ENCODE results near the gene ANKS1B.
A peak's percentile ranks its signal among the peaks of the same experiment; 100 is the strongest.
"Not testable (repeated sequence)": the region's sequence is repeated elsewhere in the genome, so short reads cannot be mapped to it uniquely, and the experiment has no call there.

The ANKS1B gene

DNA sequence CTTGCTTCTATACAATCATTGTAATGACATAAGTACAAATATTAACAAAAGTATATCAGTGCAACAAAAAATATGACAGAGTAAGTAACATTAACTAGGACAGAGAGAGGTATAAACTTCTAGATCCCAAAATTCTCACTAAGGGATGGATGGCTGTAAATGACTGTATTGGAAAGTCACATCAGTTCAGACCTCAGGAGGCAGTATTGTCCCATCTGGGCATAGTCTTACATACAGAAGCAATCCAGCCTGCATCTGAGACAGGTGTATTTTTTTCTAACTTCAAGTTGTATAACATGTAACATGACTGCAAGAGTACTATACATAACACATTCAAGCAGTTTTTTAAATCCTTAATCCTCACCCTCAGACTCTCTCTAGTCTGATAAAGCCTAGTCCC is 238.2 kb downstream of the ANKS1B start:
- DNase-seq: peak; percentile 38

DNA sequence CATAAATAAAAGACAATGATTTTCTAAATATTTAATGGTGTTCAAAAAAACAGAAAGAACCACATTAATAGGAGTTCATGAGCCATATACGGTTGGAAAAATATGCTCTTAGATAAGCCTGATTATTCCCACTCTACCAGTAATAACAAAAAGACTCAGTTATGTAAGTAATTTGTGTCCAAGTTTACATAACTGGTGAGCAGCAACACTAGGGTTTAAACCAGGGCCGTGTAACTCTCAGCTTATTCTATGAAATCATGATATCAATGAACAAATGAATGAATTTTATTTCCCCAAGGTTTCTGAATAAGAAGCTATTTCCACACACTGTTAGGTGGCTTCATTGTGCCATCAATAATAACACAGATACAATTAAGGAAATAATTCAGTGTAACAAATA is 238.8 kb downstream of the ANKS1B start:
- DNase-seq: no peak

DNA sequence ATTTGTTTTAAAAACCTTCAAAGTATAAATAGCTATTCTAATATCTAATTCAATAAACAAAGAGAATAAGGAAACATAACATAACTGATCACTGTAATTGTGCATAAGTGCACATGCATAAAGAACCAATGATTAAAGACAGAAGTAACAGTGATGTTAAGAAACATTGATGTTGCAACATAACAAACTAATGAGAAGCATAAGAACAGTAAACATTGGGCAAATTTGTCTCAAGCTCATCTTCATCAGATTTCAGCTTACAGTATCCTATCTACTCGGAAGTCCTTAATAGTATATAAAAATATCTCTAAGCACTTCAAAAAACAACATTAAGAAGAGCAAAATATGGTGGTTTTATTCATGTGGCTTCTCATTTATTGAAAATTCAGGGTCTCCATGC is 239.6 kb downstream of the ANKS1B start:
- DNase-seq: no peak

DNA sequence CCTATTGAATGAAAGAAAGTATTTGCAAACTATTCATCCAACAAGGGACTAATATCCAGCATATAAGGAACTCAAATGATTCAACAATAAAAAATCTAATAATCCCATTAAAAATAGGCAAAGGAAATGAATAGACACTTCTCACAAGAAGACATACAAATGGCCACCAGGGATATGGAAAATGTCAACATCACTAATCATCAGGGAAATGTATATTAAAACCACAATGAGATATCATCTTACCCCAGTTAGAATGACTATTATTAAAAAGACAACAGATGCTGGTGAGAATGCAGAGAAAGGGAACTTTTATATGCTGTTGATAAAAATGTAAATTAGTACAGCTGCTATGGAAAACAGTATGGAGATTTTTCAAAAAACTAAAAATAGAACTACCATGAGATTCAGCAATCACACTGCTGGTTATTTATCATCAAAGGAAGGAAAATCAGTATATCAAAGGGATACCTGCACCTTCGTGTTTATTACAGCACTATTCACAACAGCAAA is 247.9 kb downstream of the ANKS1B start:
- no peak for DNase-seq

DNA sequence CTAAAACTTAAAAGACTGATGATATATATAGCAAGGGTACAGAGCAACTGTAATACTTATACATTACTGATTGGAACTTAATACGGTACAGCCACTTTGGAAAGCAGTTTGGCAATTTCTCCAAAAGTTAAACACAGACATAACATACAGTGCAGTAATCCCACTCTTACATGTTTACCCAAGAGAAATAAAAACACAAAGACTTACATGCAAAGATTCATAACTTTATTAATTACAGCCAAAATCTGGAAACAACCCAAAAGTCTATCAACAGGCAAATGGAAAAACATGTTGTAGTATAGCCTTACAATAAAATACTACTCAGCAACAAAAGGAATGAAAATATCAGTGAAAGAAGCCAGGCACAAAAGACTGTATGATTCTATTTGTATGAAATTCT is 252.6 kb downstream of the ANKS1B start:
- no peak for DNase-seq

DNA sequence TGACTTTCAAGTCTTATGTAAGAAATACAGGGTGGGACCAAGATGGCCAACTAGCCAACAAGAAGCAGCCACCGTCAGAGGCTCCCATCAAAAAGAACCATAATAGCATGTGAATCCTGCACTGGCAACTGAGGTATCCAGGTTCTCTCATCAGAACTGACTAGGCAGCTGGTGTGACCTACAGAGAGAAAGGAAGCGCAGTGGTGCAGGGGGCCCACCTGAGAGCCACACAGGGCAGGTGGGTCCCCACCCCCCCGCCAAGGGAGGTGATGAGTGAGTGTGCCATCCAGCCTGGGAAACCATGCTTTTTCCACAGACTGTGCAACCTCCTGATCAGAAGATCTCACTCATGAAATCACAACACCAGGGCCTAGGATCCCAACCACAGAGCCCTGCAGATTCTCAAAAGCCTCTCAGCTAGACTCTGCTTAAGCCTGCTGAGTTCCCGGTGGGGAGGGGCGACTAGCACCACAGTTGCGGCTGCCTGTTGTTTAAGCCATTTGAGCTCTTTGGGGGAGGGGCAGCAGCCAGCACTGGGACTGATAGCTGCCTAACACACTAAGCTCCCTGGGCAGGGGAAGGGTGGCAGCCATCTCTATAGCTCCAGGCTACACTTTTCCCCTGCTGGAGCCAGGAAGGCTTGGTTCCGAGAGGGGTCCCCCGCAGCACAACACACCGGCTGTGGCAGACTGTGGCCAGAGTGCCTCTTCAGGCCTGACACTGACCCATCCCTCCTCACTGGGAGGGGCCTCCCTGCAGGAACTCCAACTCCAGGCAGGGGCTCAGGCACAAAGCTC is 261.8 kb downstream of the ANKS1B start:
- DNase-seq: peak; percentile 96

DNA sequence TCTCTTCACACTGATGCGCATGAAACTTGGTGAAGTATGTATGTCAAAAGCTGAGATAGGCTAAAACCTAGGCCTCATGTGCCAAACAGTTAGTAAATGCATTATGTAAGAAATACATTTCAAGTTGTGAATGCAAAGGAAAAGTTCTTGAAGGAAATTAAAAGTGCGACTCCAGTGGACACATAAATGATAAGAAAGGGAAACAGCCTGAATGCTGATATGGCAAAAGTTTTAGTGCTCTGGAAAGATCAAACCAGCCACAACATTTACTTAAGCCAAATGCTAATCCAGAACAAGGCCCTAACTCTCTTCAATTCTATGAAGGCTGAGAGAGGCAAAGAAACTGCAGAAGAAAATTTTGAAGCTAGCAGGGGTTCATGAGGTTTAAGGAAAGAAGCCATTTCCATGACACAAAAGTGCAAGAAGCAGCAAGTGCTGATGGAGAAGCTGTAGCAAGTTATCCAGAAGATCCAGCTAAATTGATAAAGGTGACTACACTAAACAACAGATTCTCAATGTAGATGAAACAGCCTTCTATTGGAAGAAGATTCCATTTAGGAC is 262.9 kb downstream of the ANKS1B start:
- no peak for DNase-seq

DNA sequence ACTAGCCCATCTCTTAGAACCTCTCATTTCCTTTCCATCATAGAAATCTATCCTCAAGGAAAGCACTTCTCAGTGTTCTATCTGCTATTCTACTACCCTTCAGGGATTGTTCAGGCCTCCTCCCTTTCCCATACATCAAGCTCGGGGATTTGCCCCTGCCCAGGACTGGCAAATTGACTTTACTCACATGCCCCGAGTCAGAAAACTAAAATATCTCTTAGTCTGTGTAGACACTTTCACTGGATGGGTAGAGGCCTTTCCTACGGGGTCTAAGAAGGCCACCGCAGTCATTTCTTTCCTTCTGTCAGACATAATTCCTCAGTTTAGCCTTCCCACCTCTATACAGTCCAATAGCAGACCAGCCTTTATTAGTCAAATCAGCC is 264.7 kb downstream of the ANKS1B start:
- not testable (repeated sequence) for DNase-seq

DNA sequence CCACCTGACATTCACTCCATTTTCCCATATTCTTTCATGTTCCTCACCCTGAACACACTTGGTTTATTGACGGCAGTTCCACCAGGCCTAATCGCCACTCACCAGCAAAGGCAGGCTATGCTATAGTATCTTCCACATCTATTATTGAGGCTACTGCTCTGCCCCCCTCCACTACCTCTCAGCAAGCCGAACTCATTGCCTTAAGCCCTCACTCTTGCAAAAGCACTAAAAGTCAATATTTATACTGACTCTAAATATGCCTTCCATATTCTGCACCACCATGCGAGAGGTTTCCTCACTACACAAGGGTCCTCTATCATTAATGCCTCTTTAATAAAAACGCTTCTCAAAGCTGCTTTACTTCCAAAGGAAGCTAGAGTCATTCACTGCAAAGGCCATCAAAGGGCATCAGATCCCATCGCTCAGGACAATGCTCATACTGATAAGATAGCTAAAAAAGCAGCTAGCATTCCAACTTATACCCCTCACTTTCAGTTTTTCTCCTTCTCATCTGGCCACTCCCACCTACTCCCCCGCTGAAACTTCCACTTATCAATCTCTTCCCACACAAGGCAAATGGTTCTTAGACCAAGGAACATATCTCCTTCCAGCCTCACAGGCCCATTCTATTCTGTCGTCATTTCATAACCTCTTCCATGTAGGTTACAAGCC is 265.2 kb downstream of the ANKS1B start:
- not testable (repeated sequence) for DNase-seq

DNA sequence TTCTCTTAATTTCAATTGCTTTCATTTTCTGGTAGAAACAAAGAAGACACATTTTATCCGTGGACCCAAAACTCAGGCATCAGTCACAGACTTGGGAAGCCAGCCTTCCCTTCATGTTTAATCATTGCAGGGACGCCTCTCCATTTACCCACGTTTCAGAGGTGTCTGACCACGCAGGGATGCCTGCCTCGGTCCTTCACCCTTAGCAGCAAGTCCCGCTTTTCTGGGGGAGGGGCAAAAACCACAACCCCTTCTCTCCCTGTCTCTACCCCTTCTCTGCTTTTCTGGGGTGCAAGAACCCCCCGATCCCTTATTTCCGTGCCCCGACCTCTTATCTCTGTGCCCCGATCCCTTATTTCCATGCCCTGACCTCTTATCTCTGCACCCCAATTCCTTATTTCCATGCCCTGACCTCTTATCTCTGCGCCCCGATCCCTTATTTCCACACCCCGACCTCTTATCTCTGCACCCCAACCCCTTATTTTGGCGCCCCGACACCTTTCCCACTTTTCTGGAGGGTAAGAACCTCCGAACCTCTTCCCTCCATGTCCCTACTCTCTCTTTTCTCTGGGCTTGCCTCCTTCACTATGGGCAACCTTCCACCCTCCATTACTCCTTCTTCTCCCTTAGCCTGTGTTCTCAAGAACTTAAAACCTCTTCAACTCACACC is 268.8 kb downstream of the ANKS1B start:
- DNase-seq: not testable (repeated sequence)

DNA sequence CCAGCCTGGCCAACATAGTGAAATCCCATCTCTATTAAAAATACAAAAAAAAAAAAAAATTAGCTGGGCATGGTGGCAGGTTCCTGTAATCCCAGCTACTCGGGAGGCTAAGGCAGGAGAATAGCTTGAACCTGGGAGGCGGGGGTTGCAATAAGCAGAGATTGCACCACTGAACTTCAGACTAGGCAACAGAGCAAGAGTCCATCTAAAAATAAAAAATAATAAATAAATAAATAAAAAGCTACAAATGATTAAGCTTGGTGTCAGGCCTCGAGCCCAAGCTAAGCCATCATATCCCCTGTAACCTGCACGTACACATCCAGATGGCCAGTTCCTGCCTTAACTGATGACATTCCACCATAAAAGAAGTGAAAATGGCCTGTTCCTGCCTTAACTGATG is 269.8 kb downstream of the ANKS1B start:
- not testable (repeated sequence) for DNase-seq

DNA sequence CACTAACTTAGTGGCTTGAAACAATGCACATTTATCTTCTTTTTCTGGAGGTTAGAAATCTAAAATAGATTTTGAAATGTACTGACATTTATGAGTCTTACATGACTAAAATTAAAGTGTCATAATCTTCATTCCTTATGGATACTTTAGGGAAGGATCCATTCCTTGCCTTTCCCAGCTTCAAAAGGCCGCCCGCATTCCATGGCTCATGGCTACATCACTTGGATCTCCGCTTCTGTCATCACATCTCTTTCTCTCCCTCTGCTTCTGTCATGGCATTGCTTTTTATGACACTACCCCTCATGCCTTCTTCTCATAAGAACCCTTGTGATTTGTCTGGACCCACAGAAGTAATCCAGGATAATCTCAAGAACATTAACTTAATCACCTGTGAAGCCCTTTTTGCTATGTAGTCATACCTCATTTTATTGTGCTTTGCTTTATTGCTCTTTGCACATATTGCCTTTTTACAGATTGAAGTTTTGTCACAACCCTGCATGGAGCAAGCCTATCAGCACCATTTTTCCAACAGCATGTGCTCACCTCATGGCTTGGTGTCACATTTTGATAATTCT is 270.7 kb downstream of the ANKS1B start:
- peak; percentile 8 for DNase-seq

DNA sequence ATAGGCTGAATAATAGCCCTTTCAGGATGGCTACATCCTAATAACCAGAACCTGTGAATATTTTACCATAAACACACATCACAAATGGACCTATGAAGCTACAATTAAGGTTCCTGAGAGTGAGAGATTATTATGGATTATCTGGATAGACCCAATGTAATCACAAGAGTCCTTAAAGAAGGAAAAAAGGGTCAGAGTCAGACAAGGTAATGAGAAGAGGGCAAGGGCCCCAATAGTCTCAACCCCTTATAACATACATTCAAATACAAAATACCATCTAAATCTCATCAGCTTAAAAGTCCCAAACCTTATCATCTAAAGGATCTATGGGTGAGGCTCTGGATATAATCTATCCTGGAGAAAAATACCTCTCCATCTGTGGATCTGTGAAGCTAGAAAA is 272.5 kb downstream of the ANKS1B start:
- DNase-seq: no peak

DNA sequence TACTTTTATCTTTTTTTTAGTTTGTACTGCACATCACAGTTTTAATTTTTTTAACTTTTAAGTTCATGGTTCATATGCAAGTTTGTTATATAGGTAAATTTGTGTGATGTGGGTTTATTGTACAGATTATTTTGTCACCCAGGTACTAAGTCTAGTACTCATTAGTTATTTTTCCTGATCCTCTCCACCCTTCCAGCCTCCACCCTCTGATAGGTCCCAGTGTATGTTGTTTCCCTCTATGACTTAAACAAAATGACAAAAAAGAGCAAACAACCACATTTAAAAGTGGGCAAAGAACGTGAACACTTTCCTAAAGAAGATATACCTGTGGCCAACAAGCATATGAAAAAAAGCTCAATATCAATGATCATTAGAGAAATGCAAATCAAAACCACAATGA is 273.5 kb downstream of the ANKS1B start:
- DNase-seq: no peak

DNA sequence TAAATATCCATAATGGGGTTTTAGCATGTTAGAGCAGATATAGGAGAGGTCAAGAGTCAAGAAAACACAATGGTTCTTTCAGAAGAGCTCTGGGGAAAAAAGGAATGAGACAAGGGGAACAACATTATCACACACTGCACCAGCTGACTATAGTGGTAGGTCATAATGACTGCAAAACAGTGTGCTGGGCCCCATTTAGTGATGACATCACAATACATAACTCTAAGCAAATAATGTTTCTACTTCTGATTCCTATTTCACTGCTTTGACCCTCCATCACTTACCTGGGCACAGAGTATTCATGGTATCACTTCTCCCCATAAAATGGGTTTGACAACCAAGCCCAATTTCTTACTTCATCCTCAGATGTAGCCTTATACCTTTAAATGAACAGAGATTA is 275.1 kb downstream of the ANKS1B start:
- DNase-seq: no peak

DNA sequence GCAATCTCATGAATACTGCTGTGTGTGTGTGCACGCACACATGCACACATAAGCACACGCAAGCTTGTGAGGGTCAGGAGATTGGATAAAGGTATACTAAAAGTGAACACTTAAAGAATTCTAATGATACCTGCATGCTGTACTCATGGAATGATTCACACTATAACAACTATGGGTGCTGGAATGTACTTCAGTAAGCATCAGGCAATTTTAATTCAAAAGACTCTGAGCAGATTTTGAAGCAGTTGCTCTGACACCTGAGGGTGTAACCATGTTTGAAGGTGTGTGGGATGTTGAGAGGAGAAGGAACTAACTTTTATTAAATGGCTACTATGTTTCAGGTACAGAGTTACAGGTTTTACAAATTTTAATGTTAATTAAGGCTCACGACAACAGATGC is 275.6 kb downstream of the ANKS1B start:
- DNase-seq: no peak

DNA sequence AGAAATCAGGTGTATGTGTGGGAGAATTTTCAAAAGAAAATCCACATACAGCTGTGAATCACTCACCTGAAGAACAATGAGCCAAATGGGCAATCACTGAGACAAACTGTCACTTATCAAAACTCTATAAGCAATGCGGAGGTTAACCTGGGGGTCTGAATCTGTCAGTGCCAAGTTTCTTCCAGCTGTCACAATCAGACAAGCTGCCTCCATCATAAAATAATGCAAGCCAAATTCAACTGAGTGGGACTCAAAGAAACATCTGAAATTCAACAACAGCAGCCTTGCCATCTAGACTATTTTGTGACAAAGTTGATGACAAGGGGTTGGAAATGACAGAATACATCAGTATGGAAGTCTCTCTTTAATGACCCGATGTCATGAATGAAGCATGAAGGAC is 276.9 kb downstream of the ANKS1B start:
- DNase-seq: no peak

DNA sequence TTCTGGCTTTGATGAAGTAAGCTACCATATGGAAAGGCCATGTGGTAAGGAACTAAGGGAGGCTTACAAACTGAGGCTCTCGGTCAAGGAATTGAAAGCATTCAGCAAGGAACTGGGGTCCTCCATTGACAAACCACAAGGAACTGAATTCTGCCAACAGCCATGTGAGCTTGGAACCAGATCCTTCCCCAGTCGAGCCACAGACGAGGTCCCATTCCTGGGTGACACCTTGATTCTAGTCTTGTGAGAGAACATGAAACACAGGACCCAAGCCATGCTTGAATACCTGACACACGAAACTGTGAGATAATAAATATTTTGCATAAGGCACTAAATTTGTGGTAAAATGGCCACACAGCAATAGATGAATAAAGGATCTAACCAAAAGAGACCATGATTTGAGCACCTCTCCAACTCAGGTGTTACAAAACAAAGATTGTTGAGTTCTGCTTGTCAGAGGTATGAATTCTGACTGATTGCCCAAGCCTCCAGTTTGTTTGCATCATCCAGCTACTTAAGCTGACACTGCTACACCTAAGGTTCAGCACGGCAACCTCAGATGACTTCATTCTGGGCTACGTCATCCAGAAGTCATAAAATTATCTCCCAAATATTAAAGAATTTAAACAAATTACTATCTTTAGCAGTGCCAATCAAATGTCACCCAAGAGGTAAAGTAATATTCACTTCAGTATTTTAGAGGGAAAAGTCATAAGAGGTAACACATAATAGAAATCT is 277.8 kb downstream of the ANKS1B start:
- DNase-seq: no peak

DNA sequence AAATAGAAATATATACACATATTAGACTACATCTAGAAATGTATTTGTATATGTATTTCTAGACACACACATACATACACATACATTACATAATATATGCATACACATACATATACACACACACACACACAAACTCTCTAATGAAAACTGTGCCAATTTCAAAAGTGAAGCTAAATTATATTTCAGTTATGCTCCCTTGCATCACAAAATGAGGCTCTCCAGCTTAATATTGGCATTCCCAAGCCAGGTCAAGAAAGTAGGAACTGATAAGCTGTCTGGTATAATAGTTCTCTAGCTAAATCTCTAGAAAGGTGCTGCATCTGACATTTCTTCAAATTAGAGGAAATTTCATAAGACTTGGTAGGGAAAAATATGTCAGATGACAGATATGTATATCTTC is 280.3 kb downstream of the ANKS1B start:
- no peak for DNase-seq

DNA sequence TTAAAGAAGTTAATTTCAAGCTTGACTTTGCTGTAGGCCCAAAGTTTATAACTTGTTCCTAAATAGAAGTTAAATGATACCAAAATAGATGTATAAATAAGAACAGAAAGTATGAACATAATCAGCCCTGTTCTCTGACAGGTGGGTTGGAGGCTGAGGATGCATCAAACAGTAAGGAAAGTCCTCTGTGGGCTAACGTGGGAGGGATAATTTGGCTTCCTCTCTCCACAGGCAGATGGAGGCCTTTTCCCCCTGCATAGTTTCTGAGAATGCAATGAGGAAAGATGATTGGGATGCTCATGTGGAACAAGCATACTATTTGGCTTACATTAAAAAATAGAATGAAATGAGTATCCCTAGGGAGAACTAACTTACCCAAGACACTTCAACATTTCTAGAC is 280.7 kb downstream of the ANKS1B start:
- DNase-seq: no peak

DNA sequence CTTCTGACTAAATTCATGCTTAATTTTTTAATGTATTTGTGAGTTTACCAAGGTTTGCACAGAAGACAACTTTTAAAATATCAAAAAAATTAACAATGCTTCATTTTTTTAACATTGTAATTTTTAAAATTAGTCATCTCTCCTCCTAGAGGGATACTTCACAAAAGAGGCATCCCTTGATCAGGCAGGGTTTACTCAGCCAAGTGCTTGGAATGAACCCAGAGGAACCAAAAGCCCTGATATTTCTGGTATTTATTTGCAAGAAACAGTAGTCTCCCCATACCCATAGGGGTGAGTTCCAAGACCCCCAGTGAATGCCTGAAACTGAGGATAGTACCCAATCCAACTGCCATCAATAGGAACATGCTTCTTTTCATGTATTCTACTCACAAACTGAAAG is 284.7 kb downstream of the ANKS1B start:
- no peak for DNase-seq

DNA sequence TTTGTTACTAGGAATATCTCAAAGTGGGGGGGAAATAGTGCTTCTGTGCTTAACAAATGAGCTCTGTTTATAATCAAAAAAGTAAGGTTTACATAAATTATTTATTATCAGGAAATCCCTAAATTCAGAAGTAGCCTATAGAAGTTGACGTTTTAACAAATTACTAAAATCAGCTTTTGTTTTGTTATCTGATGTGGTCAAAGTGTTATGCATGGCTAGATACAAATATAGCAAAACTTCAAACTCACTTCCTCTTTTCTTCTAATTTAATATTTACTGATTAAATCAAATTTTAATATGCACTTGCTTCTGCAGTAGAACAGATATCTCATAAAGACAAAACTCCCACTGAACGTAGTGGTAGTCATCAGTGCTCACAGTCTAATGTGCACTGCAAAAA is 289.7 kb downstream of the ANKS1B start:
- no peak for DNase-seq

DNA sequence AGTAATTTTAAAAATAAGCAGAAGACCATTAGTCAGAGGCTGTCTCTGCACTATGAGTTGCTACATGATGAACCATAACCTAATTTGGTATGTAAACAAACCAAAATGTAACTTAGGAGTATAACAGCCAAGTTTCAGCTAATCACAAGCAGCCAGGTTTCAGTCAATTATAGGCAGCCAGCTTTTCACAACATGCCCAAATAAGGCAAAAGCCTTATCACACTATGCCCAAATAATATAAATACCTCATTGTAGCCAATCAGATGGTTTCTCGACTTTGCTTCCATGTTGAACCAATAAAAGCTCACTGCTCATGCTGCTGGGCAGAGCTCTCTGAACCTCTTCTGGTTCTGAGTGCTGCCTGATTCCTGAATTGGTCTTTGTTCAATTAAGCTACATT is 298.6 kb downstream of the ANKS1B start:
- no peak for DNase-seq
